ENCODE results near the gene LYSMD2.

The LYSMD2 gene

DNA sequence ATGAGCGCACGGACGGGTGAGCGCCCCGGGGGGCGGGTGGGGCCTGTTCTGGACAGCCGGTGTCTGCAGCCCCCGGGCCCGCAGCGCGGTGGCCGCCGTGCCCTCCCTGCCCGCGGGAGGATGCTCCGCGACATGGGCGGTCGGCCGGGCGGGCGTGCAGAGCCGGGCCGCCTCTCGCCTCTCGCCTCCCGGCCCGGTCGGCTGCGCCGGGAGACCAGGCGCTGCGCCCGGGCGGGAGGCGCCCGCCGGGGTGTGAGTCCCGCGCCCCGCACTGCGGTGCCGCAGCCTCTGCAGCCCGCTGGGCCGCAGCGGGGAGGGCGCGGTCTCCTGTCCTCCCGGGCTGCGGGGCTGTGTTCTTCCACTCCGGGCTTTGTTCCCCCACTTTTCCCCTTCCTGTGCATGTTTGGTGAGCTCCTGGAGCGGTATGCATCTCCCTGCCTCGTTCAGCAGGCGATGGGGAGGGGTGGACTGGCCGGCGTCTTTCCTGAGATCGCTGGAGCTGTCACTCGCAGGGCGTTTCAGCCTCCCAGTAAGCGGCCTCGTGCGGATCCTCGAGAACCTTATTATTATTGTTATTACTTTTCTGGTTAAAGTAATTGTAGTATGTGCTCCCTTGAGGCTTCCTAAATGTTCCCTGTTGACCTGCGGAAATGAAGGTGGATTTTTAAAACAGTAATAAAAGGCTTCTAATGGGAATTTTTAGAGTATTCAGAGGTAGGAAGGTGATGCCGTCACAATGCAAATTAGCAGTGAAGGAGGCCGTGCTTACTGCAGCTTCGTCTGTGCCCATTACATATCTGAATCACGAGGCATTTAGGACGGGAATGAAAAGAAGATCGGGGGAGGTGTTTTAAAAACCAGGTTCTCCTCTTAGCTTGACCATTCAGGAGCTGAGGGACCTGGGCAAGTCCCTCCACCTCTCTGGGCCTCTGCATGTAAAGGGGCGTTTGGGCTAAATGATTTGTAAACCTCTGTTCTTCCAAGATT lies 14.5 kb upstream of the LYSMD2 start:
- no peak for DNase-seq (ENCODE audit: low read depth, low spot score)

DNA sequence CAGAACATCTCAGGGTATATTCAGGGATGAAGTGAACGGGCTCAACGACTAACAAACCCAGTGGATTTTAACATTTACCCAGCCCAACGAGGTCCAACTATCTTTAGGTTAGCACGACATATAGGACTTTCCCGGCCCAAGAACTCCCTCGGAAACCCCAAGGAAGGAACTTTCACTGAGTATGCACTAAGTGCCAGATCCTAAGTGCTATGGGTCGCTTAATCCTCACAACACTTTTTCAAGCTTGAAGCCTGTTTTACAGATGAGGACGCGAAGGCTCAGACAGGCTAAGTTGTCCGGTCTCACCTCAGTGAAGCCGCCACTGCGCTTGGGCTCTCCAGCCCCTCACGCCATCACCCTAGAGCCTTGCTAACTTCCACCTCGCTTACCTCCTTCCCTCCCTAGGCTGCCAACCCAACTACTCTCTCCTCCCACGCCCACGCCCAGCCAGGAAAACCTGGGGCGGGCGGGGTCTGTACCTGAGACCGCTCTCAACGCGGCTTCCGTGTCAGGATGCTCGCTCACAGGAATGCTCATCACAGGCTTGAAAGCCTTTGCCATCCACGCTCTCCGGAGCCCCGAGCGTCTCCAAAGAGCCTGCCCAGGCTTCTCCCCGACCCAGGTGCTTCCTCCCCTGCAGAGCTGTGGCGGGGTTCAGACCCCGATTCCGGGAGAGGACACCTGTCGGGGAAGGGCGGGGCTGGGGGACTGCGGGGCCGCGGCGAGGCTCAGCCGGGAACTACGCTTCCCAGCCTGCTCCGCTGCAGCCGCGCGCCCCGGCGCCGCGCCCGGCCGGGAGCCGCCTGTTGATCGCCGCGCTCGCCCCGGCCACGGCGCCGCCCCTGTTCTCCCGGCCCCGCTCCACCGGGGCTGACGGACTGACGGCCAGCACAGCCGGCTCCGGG lies 13.6 kb upstream of the LYSMD2 start, which contains the start of gene TMOD2:
Gene TMOD2, plus strand, starts transcription at position 806 of the 905 bp plus-strand sequence. CDS start 14,845 bp downstream, outside the sequence.
- DNase-seq (ENCODE audit: low read depth, low spot score) = no peak

DNA sequence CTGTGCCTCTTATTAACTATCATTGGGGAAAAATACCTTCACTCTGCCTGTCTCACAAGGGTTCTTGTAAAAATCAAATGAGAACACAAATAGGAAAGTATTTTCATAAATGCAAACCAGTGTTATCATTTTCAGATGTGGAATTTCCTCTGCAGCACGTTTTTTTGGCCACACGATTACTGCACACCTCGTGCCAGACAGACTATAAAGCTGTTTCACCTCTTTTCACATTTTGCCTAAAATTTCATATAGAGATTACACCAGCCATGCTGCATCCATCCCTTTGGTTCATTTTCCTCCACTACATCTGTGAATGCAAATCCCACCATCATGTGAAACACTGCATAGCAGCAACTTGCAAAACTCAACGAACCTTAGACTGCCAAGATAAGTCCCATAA lies 12.7 kb upstream of the LYSMD2 start:
- no peak for DNase-seq (ENCODE audit: low read depth, low spot score)

GRCh38 chr15:51749307-51749706 lies 11.9 kb upstream of the LYSMD2 start:
- DNase-seq (ENCODE audit: low read depth, low spot score) = no peak

- no peak for DNase-seq (ENCODE audit: low read depth, low spot score)
Observed at GRCh38 chr15:51739061-51739712, 1.7 kb upstream of the LYSMD2 start.

DNA sequence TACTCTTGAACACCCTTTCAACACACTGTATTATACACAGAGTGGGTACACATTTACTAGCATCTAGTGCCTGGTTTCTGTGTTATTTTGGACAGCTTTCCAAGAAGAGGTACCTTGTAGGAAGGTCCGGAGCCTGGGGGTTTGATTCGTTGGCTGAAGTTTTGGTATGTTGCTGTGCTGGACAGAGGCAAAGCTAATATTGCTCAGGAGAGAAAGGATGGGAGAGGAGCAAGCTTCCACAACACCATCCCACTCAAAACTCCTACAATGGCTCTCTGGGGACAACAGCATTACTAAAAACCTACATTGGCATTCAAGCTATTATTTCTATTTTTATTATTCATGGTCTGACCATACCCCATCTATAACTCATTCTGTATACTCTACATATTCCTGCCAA lies 1.1 kb upstream of the LYSMD2 start:
- DNase-seq (ENCODE audit: low read depth, low spot score) = no peak

DNA sequence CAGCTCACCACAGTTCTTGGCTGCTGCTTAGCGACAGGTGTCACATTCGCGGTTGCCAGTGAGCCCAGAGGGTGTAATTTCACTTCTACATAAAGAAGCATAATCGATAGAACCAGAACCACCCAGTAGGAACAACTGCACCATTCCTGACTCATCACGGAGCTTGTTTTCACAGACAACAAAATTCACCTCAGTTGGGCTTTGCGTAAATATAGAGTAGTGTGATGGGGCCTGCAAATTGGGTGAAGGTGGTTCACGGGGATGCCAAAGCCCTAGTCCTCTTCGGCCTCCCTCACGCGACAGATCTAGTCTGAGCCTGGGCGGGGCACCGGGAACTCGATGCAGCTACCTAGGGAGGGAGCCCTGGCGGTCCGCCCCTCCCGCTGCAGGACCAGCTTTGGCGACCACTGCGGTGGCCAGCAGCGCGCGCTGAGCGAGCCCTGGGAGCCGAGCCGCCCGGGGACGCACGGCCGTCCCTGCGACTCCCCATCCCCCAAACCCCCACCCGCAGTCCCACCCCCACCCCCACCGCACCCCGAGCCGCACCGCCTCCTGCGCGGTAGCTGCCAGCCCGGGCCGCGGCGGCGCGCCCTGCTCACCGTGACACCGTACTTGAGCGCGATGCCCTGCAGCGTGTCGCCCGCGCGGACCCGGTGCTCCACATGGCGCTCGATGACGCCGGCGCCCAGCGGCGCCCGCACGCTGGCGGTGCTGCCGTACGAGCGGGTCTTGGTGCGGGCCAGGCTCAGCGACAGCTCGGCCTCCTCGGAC lies 519 bp downstream of the LYSMD2 start:
- DNase-seq (ENCODE audit: low read depth, low spot score) = no peak

GRCh38 chr15:51736069-51736468 lies 1.4 kb downstream of the LYSMD2 start:
- no peak for DNase-seq (ENCODE audit: low read depth, low spot score)

DNA sequence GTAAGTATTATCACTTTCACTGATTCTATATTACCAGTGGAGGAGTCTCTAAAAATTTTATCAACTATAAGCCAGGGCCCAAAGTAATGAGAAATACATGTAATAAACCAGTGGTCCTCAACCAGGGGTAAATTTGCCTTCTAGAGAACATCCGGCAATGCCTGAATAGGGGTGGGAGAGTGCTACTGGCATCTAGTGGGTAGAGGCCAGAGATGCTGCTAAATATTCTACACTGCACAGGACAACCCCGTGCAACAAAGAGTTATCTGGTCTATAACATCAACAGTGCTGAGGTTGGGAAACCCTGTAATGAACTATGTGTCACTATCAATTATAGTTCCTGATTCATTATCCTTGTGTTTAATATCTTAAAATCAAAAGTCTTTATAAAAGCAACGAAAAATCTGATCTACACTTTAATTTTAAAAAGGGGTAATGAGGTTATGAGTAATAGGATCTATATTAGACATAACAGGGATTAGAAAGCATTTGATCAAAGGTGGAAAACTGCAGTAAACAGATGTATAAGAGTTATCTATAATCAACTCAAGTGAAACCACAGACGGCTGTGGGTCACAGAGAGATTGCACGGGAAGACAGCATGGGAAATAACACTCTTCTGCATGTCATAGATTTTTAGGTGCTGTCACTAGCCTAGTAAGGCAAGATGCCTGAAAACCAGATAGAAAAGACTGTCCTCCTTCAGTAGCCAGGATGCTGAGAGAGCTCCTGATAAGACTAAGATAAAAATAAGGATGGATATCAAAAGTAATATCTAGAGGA lies 2.0 kb downstream of the LYSMD2 start:
- no peak for DNase-seq (ENCODE audit: low read depth, low spot score)

- DNase-seq (ENCODE audit: low read depth, low spot score) = no peak
Observed at GRCh38 chr15:51732646-51733045, 4.8 kb downstream of the LYSMD2 start.

DNA sequence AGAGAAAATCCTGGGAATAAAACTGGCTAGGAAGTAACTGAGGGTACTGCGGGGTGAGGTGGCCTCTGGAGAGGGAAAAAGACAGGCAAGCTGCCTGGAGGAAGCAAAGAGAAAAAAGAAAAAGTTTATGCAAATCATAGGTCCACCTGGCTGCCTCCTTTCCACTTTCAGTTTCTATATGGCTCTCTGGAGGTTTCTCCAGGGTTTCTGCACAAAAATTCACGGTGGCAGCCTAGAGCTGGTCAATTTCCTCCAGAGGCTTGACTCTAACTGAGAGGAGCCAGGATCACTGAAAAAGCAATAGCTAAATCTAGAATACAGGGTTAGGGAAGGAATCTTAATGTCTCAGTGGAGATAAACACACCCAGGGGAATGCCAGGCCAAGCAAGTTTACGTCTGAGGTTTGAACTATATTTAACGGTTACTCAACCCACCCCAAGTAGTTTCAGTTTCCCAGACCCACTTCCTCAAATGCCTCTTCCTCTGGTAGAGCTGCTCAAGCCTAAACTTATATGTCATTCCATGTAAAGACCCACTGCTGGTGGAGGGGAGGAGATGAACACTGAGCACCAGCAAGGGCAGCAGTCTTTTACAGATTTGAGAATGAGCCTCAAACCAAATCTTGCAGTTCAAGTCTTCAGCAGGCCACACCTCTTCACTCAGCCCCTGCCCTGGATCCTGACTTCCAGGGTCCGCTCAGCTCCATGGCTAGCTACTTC lies 5.7 kb downstream of the LYSMD2 start:
- DNase-seq (ENCODE audit: low read depth, low spot score) = no peak

GRCh38 chr15:51727141-51727897 lies 10.1 kb downstream of the LYSMD2 start:
- DNase-seq (ENCODE audit: low read depth, low spot score) = no peak

- DNase-seq (ENCODE audit: low read depth, low spot score) = no peak
Observed at GRCh38 chr15:51726302-51727073, 11.0 kb downstream of the LYSMD2 start.

DNA sequence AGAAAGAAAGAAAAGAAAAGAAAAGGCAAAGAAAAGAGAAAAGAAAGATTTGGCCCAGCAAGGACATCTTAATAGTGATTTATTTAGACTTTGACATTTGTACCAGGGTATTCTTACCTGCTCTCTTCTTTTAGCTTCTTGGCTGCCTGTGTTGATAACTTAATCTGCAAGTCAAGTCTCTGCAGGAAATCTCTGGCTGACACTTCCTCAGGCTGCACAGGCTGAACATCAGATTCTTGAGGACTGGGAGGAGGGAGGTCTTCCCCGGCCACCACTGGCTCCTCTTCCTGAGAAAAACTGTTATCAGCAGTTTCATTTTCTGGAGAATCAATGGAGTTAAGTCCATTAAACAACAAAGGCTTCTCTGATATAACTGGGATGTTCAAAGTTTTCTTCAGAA lies 12.8 kb downstream of the LYSMD2 start:
- DNase-seq (ENCODE audit: low read depth, low spot score) = no peak

- DNase-seq (ENCODE audit: low read depth, low spot score) = no peak
Observed at GRCh38 chr15:51724199-51724598, 13.3 kb downstream of the LYSMD2 start.

DNA sequence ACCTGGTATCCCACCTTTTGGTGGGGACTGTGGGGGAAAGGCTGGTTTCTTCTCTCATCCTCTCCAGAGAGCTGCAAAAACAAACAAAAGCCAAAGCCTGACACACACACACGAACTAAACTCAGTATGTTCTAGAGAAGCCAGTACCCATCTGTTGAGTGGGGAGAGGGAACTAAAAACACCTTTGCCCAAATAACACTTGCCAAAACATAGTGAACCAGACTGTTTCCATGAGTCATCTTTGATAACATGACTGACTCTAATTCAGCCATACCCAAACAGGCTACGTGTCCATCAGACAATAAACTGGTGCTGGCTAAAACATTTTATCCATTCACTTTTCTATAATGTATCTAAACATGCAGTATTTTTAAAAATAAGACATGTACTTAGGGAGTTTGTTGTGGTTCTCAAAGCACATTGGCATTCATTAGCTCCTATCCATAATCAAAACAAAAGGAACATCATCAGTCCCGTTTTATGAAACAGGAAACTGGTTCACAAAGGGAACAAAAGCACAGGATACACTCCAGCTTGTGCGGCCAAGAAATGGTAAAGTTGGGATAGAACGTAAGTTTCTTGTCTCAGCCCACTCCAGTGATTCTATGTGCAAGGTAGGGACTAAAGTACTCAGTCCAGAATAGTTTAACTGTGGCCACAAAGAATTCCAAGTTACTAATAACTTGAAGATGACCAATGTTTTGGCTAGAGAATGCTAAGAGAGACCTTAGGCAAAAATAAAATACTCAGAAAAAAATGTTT lies 16.1 kb downstream of the LYSMD2 start:
- no peak for DNase-seq (ENCODE audit: low read depth, low spot score)
